CD4-positive, alpha-beta T cell (primary cell): Measurements from ENCODE around the gene ATP2B2. TPM values are rescaled to one million over a fixed set of nuclear protein-coding genes. Genes with fewer than 3 reads are reported as not detected.

Experiments used
- ATAC-seq: fragments of 200-7000 bp; cut with Tn5 transposase; one replicate; pipeline ENCODE4 v1.10.0; 2022; ENCODE audit warnings: mild to moderate bottlenecking; ENCODE audit not compliant: poor library complexity
- CTCF ChIA-PET: fragments of 350-600 bp; sonication (Branson Sonifier 250); formaldehyde crosslinking; loops from one replicate; lab custom pipeline; 2021; ENCODE audit warnings: antibody characterized with exemption, inconsistent platforms; lab: Charles Lee
- POLR2A ChIA-PET: fragments of 350-600 bp; sonication (Branson Sonifier 250); formaldehyde crosslinking; loops from one replicate; lab custom pipeline; 2021; ENCODE audit warnings: antibody characterized with exemption, inconsistent platforms; lab: Charles Lee
- DNase-seq, 14 experiments: peaks; one replicate each; pipeline ENCODE4 v3.0.0-alpha.2; 2013 to 2020; ENCODE audit warnings: mixed read lengths in 2 of 14
- H3K27ac ChIP-seq, 2 donors: one replicate each; pipeline versions ENCODE4 v1.5.1 to v1.7.0; 2013; ENCODE audit warnings: low read length in 2 of 2, low read depth in 1 of 2, mild to moderate bottlenecking in 1 of 2
- H3K27me3 ChIP-seq, 2 experiments: 1 replicate in 1 of 2; 2 replicates in 1 of 2; pipeline versions ENCODE4 v1.6.1 to v1.7.0; 2013; ENCODE audit warnings: low read length in 2 of 2, control low read depth in 1 of 2, mild to moderate bottlenecking in 1 of 2, moderate library complexity in 1 of 2; ENCODE audit not compliant: insufficient read depth in 2 of 2, control insufficient read depth in 1 of 2
- H3K36me3 ChIP-seq: one replicate; pipeline ENCODE4 v1.6.1; 2013; ENCODE audit warnings: low read length, control low read depth; ENCODE audit not compliant: insufficient read depth
- H3K4me1 ChIP-seq: one replicate; pipeline ENCODE4 v1.6.1; 2013; ENCODE audit warnings: low read length, control low read depth; ENCODE audit not compliant: insufficient read depth
- H3K4me3 ChIP-seq: one replicate; pipeline ENCODE4 v1.5.1; 2013; ENCODE audit warnings: mild to moderate bottlenecking, low read length, moderate library complexity
- H3K9me3 ChIP-seq, 2 experiments: 1 replicate in 1 of 2; 2 replicates in 1 of 2; pipeline versions ENCODE4 v1.6.1 to v1.7.0; 2013; ENCODE audit warnings: low read length in 2 of 2, mild to moderate bottlenecking in 2 of 2, control low read depth in 1 of 2, moderate library complexity in 1 of 2; ENCODE audit not compliant: control insufficient read depth in 1 of 2, insufficient read depth in 1 of 2
- H3K27ac Mint-ChIP-seq: one replicate; pipeline ENCODE4 v1.8.0; 2020; ENCODE audit warnings: mixed read lengths
- H3K27me3 Mint-ChIP-seq: one replicate; pipeline ENCODE4 v1.8.0; 2021; ENCODE audit warnings: mixed read lengths
- H3K36me3 Mint-ChIP-seq: one replicate; pipeline ENCODE4 v1.8.0; 2021; ENCODE audit warnings: low read depth, mixed read lengths
- H3K4me1 Mint-ChIP-seq: one replicate; pipeline ENCODE4 v1.8.0; 2021; ENCODE audit warnings: low read depth, mixed read lengths
- H3K4me3 Mint-ChIP-seq: one replicate; pipeline ENCODE4 v1.8.0; 2020; ENCODE audit warnings: mild to moderate bottlenecking, mixed read lengths
- H3K9me3 Mint-ChIP-seq: one replicate; pipeline ENCODE4 v1.8.0; 2020; ENCODE audit warnings: mixed read lengths
- CTCF ChIP-seq: fragments of 200-600 bp; IDR thresholded peaks from one replicate; pipeline ENCODE4 v1.8.0; 2022; ENCODE audit warnings: antibody characterized with exemption, mild to moderate bottlenecking
- intact Hi-C, 2 experiments: fragments of 100-400 bp; cut with DNase I in 1 of 2; cut with micrococcal nuclease in 1 of 2; formaldehyde crosslinking; loops; one replicate each; pipeline versions ENCODE4 v1.15.1 to v1.9.0; 2023 to 2025; cut with DNase I, micrococcal nuclease
- total RNA-seq, 174 experiments: library from RNA in 2 of 174; stranded (reverse) in 2 of 174; gene quantifications; one replicate each; pipeline ENCODE4 v1.2.3 and lab custom pipeline; 2021 to 2026

Gene ATP2B2
- total RNA-seq, 2 experiments from 2014 or later: not detected

GRCh38 chr3:10393514-10393913, 111.9 kb downstream of the ATP2B2 start:
- no peaks in the 10 kb centered on the region for H3K9me3 Mint-ChIP-seq
- Histone ChIP-seq H3K4me3 (no peak overlapping the region), H3K27ac (no peak overlapping the region), H3K27me3 (no peaks in the 10 kb centered on the region), H3K36me3 (no peaks in the 10 kb centered on the region), H3K9me3 (no peaks in the 10 kb centered on the region), H3K4me1 (peaks cover 92% of the 10 kb centered on the region)
- H3K27me3 Mint-ChIP-seq: no peaks in the 10 kb centered on the region
- peaks cover 62% of the 10 kb centered on the region for H3K4me1 Mint-ChIP-seq
- no peak overlapping the region for H3K4me3 Mint-ChIP-seq
- no peak overlapping the region for H3K27ac Mint-ChIP-seq
- ChIA-PET POLR2A (interaction anchor here (1.1 kb wide), 1 partner anchor 43 kb away, joined by 4 read pairs; no protein-coding TSS in a partner anchor), CTCF (no interaction called here)
- TF ChIP-seq CTCF: no peak
- intact Hi-C loops: no loop called here
- ATAC-seq (no peak), DNase-seq (no peak)
- H3K36me3 Mint-ChIP-seq: no peaks in the 10 kb centered on the region

- CTCF ChIA-PET: no interaction called here
- no peak for DNase-seq
- POLR2A ChIA-PET: interaction anchor here (1.1 kb wide), 1 partner anchor 44 kb away, joined by 4 read pairs; no protein-coding TSS in a partner anchor
- Histone ChIP-seq H3K27me3 (no peaks in the 10 kb centered on the region), H3K27ac (no peak overlapping the region), H3K4me3 (no peak overlapping the region), H3K36me3 (no peaks in the 10 kb centered on the region), H3K9me3 (no peaks in the 10 kb centered on the region), H3K4me1 (peaks cover 90% of the 10 kb centered on the region)
- H3K36me3 Mint-ChIP-seq: no peaks in the 10 kb centered on the region
- TF ChIP-seq CTCF: no peak
- ATAC-seq: no peak
- H3K27me3 Mint-ChIP-seq: no peaks in the 10 kb centered on the region
- no peak overlapping the region for H3K27ac Mint-ChIP-seq
- intact Hi-C loops: no loop called here
- no peaks in the 10 kb centered on the region for H3K9me3 Mint-ChIP-seq
- peaks cover 60% of the 10 kb centered on the region for H3K4me1 Mint-ChIP-seq
- H3K4me3 Mint-ChIP-seq: no peak overlapping the region
Measured at GRCh38 chr3:10392906-10393461, 112.4 kb downstream of the ATP2B2 start.

- H3K27ac Mint-ChIP-seq: no peak overlapping the region
- intact Hi-C loops: no loop called here
- peaks cover 53% of the 10 kb centered on the region for H3K4me1 Mint-ChIP-seq
- H3K36me3 ChIP-seq: no peaks in the 10 kb centered on the region
- no peak overlapping the region for H3K4me3 ChIP-seq
- H3K4me1 ChIP-seq: peaks cover 86% of the 10 kb centered on the region
- CTCF ChIA-PET: no interaction called here
- TF ChIP-seq CTCF: no peak
- no peak overlapping the region for H3K27ac ChIP-seq
- ATAC-seq (no peak), DNase-seq (no peak)
- H3K27me3 Mint-ChIP-seq: no peaks in the 10 kb centered on the region
- H3K4me3 Mint-ChIP-seq: no peak overlapping the region
- POLR2A ChIA-PET: interaction anchor here (1.1 to 1.5 kb wide), 2 partner anchors 45 to 71 kb away, joined by 3 to 4 read pairs; partner anchors contain the start of gene SEC13
- H3K36me3 Mint-ChIP-seq: no peaks in the 10 kb centered on the region
- no peaks in the 10 kb centered on the region for H3K27me3 ChIP-seq
- no peaks in the 10 kb centered on the region for H3K9me3 Mint-ChIP-seq
- H3K9me3 ChIP-seq: no peaks in the 10 kb centered on the region
Measured at GRCh38 chr3:10392244-10392643, 113.1 kb downstream of the ATP2B2 start.
